Breast epithelium (tissue), 4 donors: ENCODE results near the gene PQBP1. TPM values are rescaled to one million over a fixed set of nuclear protein-coding genes. Genes with fewer than 3 reads are reported as not detected.

ENCODE experiments used
- DNase-seq, 2 donors: peaks; one replicate each; pipeline ENCODE4 v3.0.0-alpha.2; 2019; ENCODE audit warnings: low spot score in 2 of 2
- H3K27ac ChIP-seq, 2 donors: fragments of 200-600 bp; sonication (generic) in 1 of 2; one replicate each; pipeline ENCODE4 v1.5.1; 2016 to 2019; ENCODE audit warnings: mild to moderate bottlenecking in 1 of 2
- H3K27me3 ChIP-seq, 2 donors: fragments of 200-600 bp; sonication (generic) in 1 of 2; one replicate each; pipeline versions ENCODE4 v1.5.1 to v1.6.0; 2017 to 2019; ENCODE audit warnings: control low read depth in 1 of 2, mild to moderate bottlenecking in 1 of 2
- H3K36me3 ChIP-seq: fragments of 200-600 bp; one replicate; pipeline ENCODE4 v1.5.1; 2019
- H3K4me1 ChIP-seq, 2 donors: fragments of 200-600 bp; sonication (generic); one replicate each; pipeline ENCODE4 v1.5.1; 2016 to 2019; ENCODE audit warnings: control low read depth in 1 of 2
- H3K4me3 ChIP-seq, 3 donors: fragments of 200-600 bp; sonication (generic); 1 replicate in 2 of 3; 2 replicates in 1 of 3; pipeline ENCODE4 v1.5.1; 2016 to 2019; ENCODE audit warnings: mild to moderate bottlenecking in 3 of 3, moderate library complexity in 2 of 3
- H3K9me3 ChIP-seq, 2 donors: fragments of 200-600 bp; sonication (generic) in 1 of 2; one replicate each; pipeline ENCODE4 v1.5.1; 2016 to 2019; ENCODE audit warnings: control low read depth in 1 of 2
- POLR2A ChIP-seq: fragments of 450-650 bp; IDR thresholded peaks from one replicate; pipeline ENCODE4 v1.6.1; 2016; ENCODE audit warnings: antibody characterized with exemption, mild to moderate bottlenecking, moderate library complexity
- POLR2AphosphoS5 ChIP-seq, 3 donors: sonication (generic); formaldehyde crosslinking; IDR thresholded peaks; one replicate each; pipeline ENCODE4 v1.6.1; 2017; ENCODE audit warnings: antibody characterized with exemption in 3 of 3
- intact Hi-C: fragments of 100-400 bp; cut with DNase I; formaldehyde crosslinking; loops from one replicate; pipeline ENCODE4 v1.15.1; 2023; ENCODE audit warnings: low total_unique reads
- total RNA-seq, 3 donors: library from RNA; depleted of rRNA; stranded (reverse); fragments of >200 nt; gene quantifications; one replicate each; pipeline ENCODE4 v1.1.0, GENCODE V29; 2016
- TF ChIP-seq, protein P1 (sequence below), 3 donors: fragments of 450-650 bp; IDR thresholded peaks; one replicate each; pipeline ENCODE4 v1.5.1; 2016 to 2017; ENCODE audit warnings: antibody characterized with exemption in 3 of 3, mild to moderate bottlenecking in 3 of 3, moderate library complexity in 3 of 3

PQBP1 gene
- total RNA-seq, 3 donors from 2014 or later, result 56.0 to 71.4 (median 71.0) TPM

DNA sequence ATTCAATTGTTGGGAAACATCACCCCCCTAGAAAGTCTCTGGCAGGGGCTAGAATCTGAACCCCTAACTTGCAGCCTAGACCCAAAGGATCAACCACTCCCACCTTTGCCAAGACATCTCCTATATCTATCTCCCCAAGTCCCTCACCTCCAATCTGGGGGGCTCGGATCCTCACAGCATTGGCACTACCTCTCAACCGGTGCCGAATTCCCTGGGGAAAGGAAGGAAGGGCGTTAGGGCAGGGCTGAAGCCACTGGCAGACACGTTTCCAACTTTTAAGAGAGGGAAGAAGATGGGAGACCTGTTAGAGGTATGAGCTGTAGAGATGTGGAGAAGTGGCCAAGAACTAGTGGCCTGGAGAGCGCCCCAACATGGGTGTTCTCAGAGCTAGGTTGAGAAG is 2.8 kb upstream of the PQBP1 start:
- Histone ChIP-seq H3K4me1 (no peaks in the 10 kb centered on the region), H3K4me3 (no peak overlapping the region), H3K36me3 (no peaks in the 10 kb centered on the region), H3K27ac (no peak overlapping the region), H3K27me3 (peaks cover 0 to 30% of the 10 kb centered on the region in 2 donors), H3K9me3 (no peaks in the 10 kb centered on the region)
- intact Hi-C loops, result loop anchor here (10.0 kb wide), 1 partner anchor 220 kb away; no protein-coding TSS in a partner anchor
- no peak for DNase-seq
- TF ChIP-seq, protein P1, sequence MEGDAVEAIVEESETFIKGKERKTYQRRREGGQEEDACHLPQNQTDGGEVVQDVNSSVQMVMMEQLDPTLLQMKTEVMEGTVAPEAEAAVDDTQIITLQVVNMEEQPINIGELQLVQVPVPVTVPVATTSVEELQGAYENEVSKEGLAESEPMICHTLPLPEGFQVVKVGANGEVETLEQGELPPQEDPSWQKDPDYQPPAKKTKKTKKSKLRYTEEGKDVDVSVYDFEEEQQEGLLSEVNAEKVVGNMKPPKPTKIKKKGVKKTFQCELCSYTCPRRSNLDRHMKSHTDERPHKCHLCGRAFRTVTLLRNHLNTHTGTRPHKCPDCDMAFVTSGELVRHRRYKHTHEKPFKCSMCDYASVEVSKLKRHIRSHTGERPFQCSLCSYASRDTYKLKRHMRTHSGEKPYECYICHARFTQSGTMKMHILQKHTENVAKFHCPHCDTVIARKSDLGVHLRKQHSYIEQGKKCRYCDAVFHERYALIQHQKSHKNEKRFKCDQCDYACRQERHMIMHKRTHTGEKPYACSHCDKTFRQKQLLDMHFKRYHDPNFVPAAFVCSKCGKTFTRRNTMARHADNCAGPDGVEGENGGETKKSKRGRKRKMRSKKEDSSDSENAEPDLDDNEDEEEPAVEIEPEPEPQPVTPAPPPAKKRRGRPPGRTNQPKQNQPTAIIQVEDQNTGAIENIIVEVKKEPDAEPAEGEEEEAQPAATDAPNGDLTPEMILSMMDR (IDR thresholded peaks at IDR 0.05), result no peak
- TF ChIP-seq POLR2A, result no peak
- no peak for TF ChIP-seq POLR2AphosphoS5 (IDR thresholded peaks at IDR 0.05)

DNA sequence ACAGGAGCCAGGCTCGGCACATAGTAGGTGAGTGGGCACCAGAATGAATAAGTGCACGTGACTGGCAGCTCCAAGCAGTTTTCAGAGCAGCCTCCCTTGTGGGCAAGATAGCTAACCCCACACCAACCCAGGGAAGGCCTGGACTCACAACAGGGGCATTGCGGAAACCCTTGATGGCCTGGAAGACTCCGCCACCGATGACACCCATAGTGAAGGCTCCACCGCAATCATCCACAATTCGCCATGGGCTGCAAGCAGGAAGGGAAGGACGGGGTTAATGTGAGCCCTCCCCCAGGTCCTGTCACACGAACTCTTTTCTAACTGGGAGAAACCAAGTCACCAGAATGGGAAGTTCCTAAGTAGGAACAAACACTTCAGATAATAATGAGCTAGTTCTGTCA is 1.1 kb upstream of the PQBP1 start:
- intact Hi-C loops, result loop anchor here (10.0 kb wide), 1 partner anchor 222 kb away; no protein-coding TSS in a partner anchor
- DNase-seq, result no peak
- Histone ChIP-seq H3K9me3 (no peaks in the 10 kb centered on the region), H3K27ac (peak overlapping the region; percentile 96 to 97), H3K27me3 (peaks cover 0 to 29% of the 10 kb centered on the region in 2 donors), H3K36me3 (no peaks in the 10 kb centered on the region), H3K4me3 (peak overlapping the region; percentile 63 to 78 (median 72)), H3K4me1 (no peaks in the 10 kb centered on the region)
- TF ChIP-seq POLR2A (no peak), POLR2AphosphoS5 (IDR thresholded peaks at IDR 0.05) (no peak)
- TF ChIP-seq, protein P1 (IDR thresholded peaks at IDR 0.05), result no peak

DNA sequence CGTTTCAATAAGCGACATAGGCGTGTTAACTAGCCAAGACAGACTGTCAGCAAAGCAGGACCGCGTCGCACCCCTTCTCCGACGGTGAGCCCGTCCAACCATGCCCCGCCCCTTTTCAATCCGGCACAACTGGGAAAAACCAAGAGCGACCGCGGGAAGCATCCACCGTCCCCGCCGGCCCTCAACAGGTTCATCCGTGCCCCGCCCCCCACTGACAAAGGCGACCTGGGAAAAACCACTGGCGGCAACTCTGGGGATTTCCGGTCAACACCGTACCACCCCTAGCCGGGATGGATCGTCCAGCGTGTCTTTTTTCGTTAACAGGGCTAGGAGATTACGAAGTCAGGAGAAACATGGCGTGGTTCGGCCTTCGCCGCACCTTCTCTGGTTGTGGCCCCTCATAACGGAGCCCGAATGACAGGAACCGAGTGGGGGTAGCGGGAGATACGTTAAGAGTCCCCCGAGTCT is 539 bp upstream of the PQBP1 start:
- Histone ChIP-seq H3K4me3 (peak overlapping the region; percentile 63 to 78 (median 72)), H3K9me3 (no peaks in the 10 kb centered on the region), H3K27ac (peak overlapping the region; percentile 96 to 97), H3K27me3 (peaks cover 0 to 29% of the 10 kb centered on the region in 2 donors), H3K4me1 (no peaks in the 10 kb centered on the region), H3K36me3 (no peaks in the 10 kb centered on the region)
- DNase-seq, result peak; percentile 80 to 85
- intact Hi-C loops, result loop anchor here (10.0 kb wide), 1 partner anchor 222 kb away; no protein-coding TSS in a partner anchor
- TF ChIP-seq POLR2AphosphoS5 (IDR thresholded peaks at IDR 0.05), result no peak
- TF ChIP-seq POLR2A, result no peak
- TF ChIP-seq, protein P1 (IDR thresholded peaks at IDR 0.05), result no peak

DNA sequence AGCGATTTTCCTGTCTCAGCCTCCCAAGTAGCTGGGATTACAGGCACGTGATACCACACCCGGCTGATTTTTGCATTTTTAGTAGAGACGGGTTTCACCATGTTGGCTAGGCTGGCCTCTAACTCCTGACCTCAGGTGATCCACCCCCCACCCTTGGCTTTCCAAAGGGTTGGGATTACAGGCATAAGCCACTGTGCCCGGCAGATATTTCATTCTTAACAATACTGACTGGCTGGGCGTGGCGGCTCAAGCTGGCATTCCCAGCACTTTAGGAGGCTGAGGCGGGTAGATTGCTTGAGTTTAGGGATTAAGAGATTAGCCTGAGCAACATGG is 1.3 kb downstream of the PQBP1 start:
- DNase-seq, result no peak
- H3K4me1 ChIP-seq, result no peaks in the 10 kb centered on the region
- peak overlapping the region in 1 of 2 donors; percentile 19 for H3K27ac ChIP-seq
- no peaks in the 10 kb centered on the region for H3K36me3 ChIP-seq
- H3K27me3 ChIP-seq, result peaks cover 0 to 28% of the 10 kb centered on the region in 2 donors
- no peaks in the 10 kb centered on the region for H3K9me3 ChIP-seq
- TF ChIP-seq POLR2A, result no peak
- TF ChIP-seq POLR2AphosphoS5 (IDR thresholded peaks at IDR 0.05), result no peak
- TF ChIP-seq, protein P1 (IDR thresholded peaks at IDR 0.05), result no peak
- intact Hi-C loops, result loop anchor here (10.0 kb wide), 1 partner anchor 224 kb away; no protein-coding TSS in a partner anchor
- H3K4me3 ChIP-seq, result peak overlapping the region in 1 of 3 donors; percentile 72

DNA sequence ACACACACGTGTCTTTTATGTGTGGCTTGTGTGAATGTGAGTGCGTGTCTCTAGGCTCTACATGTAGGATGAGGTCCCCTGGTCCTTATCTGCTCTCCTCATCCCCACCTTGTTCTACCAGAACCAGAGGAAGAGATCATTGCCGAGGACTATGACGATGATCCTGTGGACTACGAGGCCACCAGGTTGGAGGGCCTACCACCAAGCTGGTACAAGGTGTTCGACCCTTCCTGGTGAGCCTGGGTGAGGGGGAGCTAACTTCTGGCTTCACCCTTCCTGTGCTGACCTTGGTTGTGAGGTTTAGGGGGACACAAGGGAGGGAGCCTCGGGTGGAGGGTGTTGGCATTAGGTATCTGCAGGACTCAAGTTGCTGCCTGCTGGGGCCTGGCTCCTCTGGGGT is 3.3 kb downstream of the PQBP1 start:
- H3K4me1 ChIP-seq, result no peaks in the 10 kb centered on the region
- intact Hi-C loops, result no loop called here
- no peaks in the 10 kb centered on the region for H3K9me3 ChIP-seq
- TF ChIP-seq, protein P1 (IDR thresholded peaks at IDR 0.05), result no peak
- no peak for TF ChIP-seq POLR2AphosphoS5 (IDR thresholded peaks at IDR 0.05)
- no peak for TF ChIP-seq POLR2A
- no peak overlapping the region for H3K27ac ChIP-seq
- H3K36me3 ChIP-seq, result no peaks in the 10 kb centered on the region
- no peak overlapping the region for H3K4me3 ChIP-seq
- peaks cover 0 to 27% of the 10 kb centered on the region in 2 donors for H3K27me3 ChIP-seq
- no peak for DNase-seq
